Osteoblast (primary cell): Measurements from ENCODE around the gene SDR39U1. TPM values are rescaled to one million over a fixed set of nuclear protein-coding genes. Genes with fewer than 3 reads are reported as not detected.
"Not testable (repeated sequence)": the region's sequence is repeated elsewhere in the genome, so short reads cannot be mapped to it uniquely, and the experiment has no call there.

Experiments used
- DNase-seq: peaks from one replicate; pipeline ENCODE4 v3.0.0; 2011; ENCODE audit warnings: low spot score, mixed read lengths; ENCODE audit not compliant: insufficient read length; ENCODE audit errors: missing footprints
- H2AFZ ChIP-seq: 2 replicates; pipeline ENCODE4 v1.6.0; 2011; ENCODE audit warnings: mild to moderate bottlenecking, low read length
- H3K27ac ChIP-seq: 2 replicates; pipeline ENCODE4 v1.5.1; 2011; ENCODE audit warnings: mild to moderate bottlenecking, low read depth, low read length, moderate library complexity
- H3K27me3 ChIP-seq: 2 replicates; pipeline ENCODE4 v1.6.0; 2012; ENCODE audit warnings: mild to moderate bottlenecking, control low read depth, inconsistent platforms, low read length, moderate library complexity; ENCODE audit not compliant: insufficient read depth
- H3K36me3 ChIP-seq: 2 replicates; pipeline ENCODE4 v1.5.1; 2011; ENCODE audit warnings: mild to moderate bottlenecking, low read length, control low read depth, moderate library complexity; ENCODE audit not compliant: insufficient read depth
- H3K4me1 ChIP-seq: 2 replicates; pipeline ENCODE4 v1.5.1; 2011; ENCODE audit warnings: mild to moderate bottlenecking, low read length, control low read depth, moderate library complexity; ENCODE audit not compliant: insufficient read depth
- H3K4me2 ChIP-seq: 2 replicates; pipeline ENCODE4 v1.6.0; 2011; ENCODE audit warnings: mild to moderate bottlenecking, low read length; ENCODE audit not compliant: insufficient read depth
- H3K4me3 ChIP-seq: fragments of 200-600 bp; sonication (generic); 3 replicates; pipeline ENCODE4 v1.5.1; 2012; ENCODE audit warnings: mild to moderate bottlenecking, low read length, inconsistent platforms; ENCODE audit not compliant: insufficient read depth
- H3K79me2 ChIP-seq: 2 replicates; pipeline ENCODE4 v1.6.0; 2012; ENCODE audit warnings: mild to moderate bottlenecking, low read length, control low read depth, inconsistent platforms; ENCODE audit not compliant: insufficient read depth
- H3K9me3 ChIP-seq: 2 replicates; pipeline ENCODE4 v1.5.1; 2011; ENCODE audit warnings: low read depth, low read length, control low read depth
- H4K20me1 ChIP-seq: 2 replicates; pipeline ENCODE4 v1.6.0; 2012; ENCODE audit warnings: mild to moderate bottlenecking, low read length, control low read depth; ENCODE audit not compliant: insufficient read depth
- total RNA-seq: library from RNA; depleted of rRNA; stranded (reverse); fragments of >200 nt; gene quantifications from 2 replicates; pipeline ENCODE4 v1.2.3, GENCODE V29; 2012
- TF ChIP-seq, protein P1 (sequence below): IDR thresholded peaks from 2 replicates; pipeline ENCODE4 v1.5.1; 2011; ENCODE audit warnings: mild to moderate bottlenecking, low read depth, low read length, moderate library complexity; ENCODE audit errors: extremely low read depth

The SDR39U1 gene
- total RNA-seq, 1 donor = 11.6 TPM

- Histone ChIP-seq H3K27me3 (no peaks in the 10 kb centered on the region), H3K4me2 (no peak overlapping the region), H3K79me2 (no peaks in the 10 kb centered on the region), H3K9me3 (no peaks in the 10 kb centered on the region), H2AFZ (no peak overlapping the region), H3K4me3 (no peak overlapping the region), H3K27ac (no peak overlapping the region), H4K20me1 (no peaks in the 10 kb centered on the region), H3K4me1 (no peaks in the 10 kb centered on the region), H3K36me3 (no peaks in the 10 kb centered on the region)
- TF ChIP-seq, protein P1, sequence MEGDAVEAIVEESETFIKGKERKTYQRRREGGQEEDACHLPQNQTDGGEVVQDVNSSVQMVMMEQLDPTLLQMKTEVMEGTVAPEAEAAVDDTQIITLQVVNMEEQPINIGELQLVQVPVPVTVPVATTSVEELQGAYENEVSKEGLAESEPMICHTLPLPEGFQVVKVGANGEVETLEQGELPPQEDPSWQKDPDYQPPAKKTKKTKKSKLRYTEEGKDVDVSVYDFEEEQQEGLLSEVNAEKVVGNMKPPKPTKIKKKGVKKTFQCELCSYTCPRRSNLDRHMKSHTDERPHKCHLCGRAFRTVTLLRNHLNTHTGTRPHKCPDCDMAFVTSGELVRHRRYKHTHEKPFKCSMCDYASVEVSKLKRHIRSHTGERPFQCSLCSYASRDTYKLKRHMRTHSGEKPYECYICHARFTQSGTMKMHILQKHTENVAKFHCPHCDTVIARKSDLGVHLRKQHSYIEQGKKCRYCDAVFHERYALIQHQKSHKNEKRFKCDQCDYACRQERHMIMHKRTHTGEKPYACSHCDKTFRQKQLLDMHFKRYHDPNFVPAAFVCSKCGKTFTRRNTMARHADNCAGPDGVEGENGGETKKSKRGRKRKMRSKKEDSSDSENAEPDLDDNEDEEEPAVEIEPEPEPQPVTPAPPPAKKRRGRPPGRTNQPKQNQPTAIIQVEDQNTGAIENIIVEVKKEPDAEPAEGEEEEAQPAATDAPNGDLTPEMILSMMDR = no peak
- no peak for DNase-seq
Measured at GRCh38 chr14:24461336-24461735, 18.8 kb upstream of the SDR39U1 start.

DNA sequence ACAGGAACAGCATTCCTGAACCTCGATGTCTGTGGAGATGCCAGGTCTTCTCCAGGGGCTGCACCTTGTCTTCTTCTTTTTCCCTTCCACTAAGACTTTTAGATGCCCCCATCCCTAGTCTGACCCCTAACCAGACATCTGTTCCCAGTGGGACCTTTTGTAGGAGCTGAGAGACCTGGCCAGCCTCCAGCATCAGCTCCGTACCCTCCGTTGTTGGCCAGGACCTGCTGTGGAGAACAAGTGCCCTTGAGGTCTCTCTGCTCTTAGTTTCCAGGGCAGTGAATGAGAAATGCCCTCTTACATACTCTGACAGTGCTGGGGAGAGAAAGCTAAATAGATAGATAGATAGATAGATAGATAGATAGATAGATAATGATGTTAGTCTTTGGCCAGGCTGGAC, 16.8 kb upstream of the SDR39U1 start:
- Histone ChIP-seq H3K79me2 (no peaks in the 10 kb centered on the region), H2AFZ (no peak overlapping the region), H3K36me3 (no peaks in the 10 kb centered on the region), H3K9me3 (no peaks in the 10 kb centered on the region), H3K4me1 (no peaks in the 10 kb centered on the region), H3K4me2 (no peak overlapping the region), H3K27ac (no peak overlapping the region), H3K27me3 (no peaks in the 10 kb centered on the region), H4K20me1 (no peaks in the 10 kb centered on the region), H3K4me3 (no peak overlapping the region)
- DNase-seq = no peak
- TF ChIP-seq, protein P1 = no peak

GRCh38 chr14:24458736-24459135, 16.2 kb upstream of the SDR39U1 start:
- Histone ChIP-seq H3K79me2 (no peaks in the 10 kb centered on the region), H2AFZ (no peak overlapping the region), H3K9me3 (no peaks in the 10 kb centered on the region), H3K36me3 (no peaks in the 10 kb centered on the region), H3K4me1 (no peaks in the 10 kb centered on the region), H4K20me1 (no peaks in the 10 kb centered on the region), H3K27me3 (no peaks in the 10 kb centered on the region), H3K27ac (no peak overlapping the region), H3K4me2 (no peak overlapping the region), H3K4me3 (no peak overlapping the region)
- TF ChIP-seq, protein P1 = no peak
- no peak for DNase-seq

GRCh38 chr14:24456980-24457379, 14.4 kb upstream of the SDR39U1 start:
- Histone ChIP-seq H4K20me1 (no peaks in the 10 kb centered on the region), H3K36me3 (no peaks in the 10 kb centered on the region), H3K9me3 (no peaks in the 10 kb centered on the region), H2AFZ (no peak overlapping the region), H3K27me3 (no peaks in the 10 kb centered on the region), H3K27ac (no peak overlapping the region), H3K4me2 (no peak overlapping the region), H3K4me1 (no peaks in the 10 kb centered on the region), H3K4me3 (no peak overlapping the region), H3K79me2 (no peaks in the 10 kb centered on the region)
- TF ChIP-seq, protein P1 = no peak
- DNase-seq = no peak

- H3K4me3 ChIP-seq = not testable (repeated sequence)
Measured at GRCh38 chr14:24450828-24451227, 8.3 kb upstream of the SDR39U1 start.

More at GRCh38 chr14:24450828-24451227, 8.3 kb upstream of the SDR39U1 start:
- not testable (repeated sequence) for H3K4me1 ChIP-seq, H3K36me3 ChIP-seq, H3K4me2 ChIP-seq, H3K27me3 ChIP-seq, H2AFZ ChIP-seq, DNase-seq, H3K9me3 ChIP-seq, H3K27ac ChIP-seq, H4K20me1 ChIP-seq, H3K79me2 ChIP-seq
